ENCODE measurements around the gene GLUD1.
"Not testable (repeated sequence)": the region's sequence is repeated elsewhere in the genome, so short reads cannot be mapped to it uniquely, and the experiment has no call there.

The GLUD1 gene

GRCh38 chr10:87094373-87095235, at the start of gene GLUD1, which contains the start of gene SHLD2:
GLUD1 (minus strand) TSS chr10:87094843; CDS start chr10:87094769, 74 bp downstream.
SHLD2 (plus strand) TSS chr10:87095206; CDS start chr10:87151355, 56,149 bp downstream.
- peak; percentile 98 for DNase-seq (ENCODE audit: low spot score)

GRCh38 chr10:87143109-87143418, 48.4 kb upstream of the GLUD1 start:
- DNase-seq (ENCODE audit: low spot score), result not testable (repeated sequence)

- DNase-seq (ENCODE audit: low spot score), result not testable (repeated sequence)
These were observed 47.8 kb upstream of the GLUD1 start for GRCh38 chr10:87142230-87143108.

- DNase-seq (ENCODE audit: low spot score), result not testable (repeated sequence)
These were observed 42.8 kb upstream of the GLUD1 start for GRCh38 chr10:87137478-87137877.

GRCh38 chr10:87134440-87134839, 39.8 kb upstream of the GLUD1 start:
- DNase-seq (ENCODE audit: low spot score), result not testable (repeated sequence)

GRCh38 chr10:87133936-87134335, 39.3 kb upstream of the GLUD1 start:
- DNase-seq (ENCODE audit: low spot score), result not testable (repeated sequence)

GRCh38 chr10:87132176-87132575, 37.5 kb upstream of the GLUD1 start:
- DNase-seq (ENCODE audit: low spot score), result not testable (repeated sequence)

GRCh38 chr10:87127607-87128156, 33.0 kb upstream of the GLUD1 start:
- not testable (repeated sequence) for DNase-seq (ENCODE audit: low spot score)

GRCh38 chr10:87127048-87127447, 32.4 kb upstream of the GLUD1 start:
- DNase-seq (ENCODE audit: low spot score), result not testable (repeated sequence)

GRCh38 chr10:87123351-87123750, 28.7 kb upstream of the GLUD1 start:
- not testable (repeated sequence) for DNase-seq (ENCODE audit: low spot score)

- not testable (repeated sequence) for DNase-seq (ENCODE audit: low spot score)
These were observed 24.4 kb upstream of the GLUD1 start for GRCh38 chr10:87119029-87119428.

GRCh38 chr10:87118122-87118521, 23.5 kb upstream of the GLUD1 start:
- DNase-seq (ENCODE audit: low spot score), result not testable (repeated sequence)

GRCh38 chr10:87105446-87106124, 10.9 kb upstream of the GLUD1 start:
- no peak for DNase-seq (ENCODE audit: low spot score)

- DNase-seq (ENCODE audit: low spot score), result not testable (repeated sequence)
These were observed 10.1 kb upstream of the GLUD1 start for GRCh38 chr10:87104727-87105126.

- no peak for DNase-seq (ENCODE audit: low spot score)
These were observed 7.4 kb upstream of the GLUD1 start for GRCh38 chr10:87101996-87102395.

GRCh38 chr10:87095236-87095945, 748 bp upstream of the GLUD1 start:
- peak; percentile 90 for DNase-seq (ENCODE audit: low spot score)

- DNase-seq (ENCODE audit: low spot score), result peak; percentile 62
These were observed 841 bp downstream of the GLUD1 start for GRCh38 chr10:87093632-87094372.

- DNase-seq (ENCODE audit: low spot score), result peak; percentile 24
These were observed 1.6 kb downstream of the GLUD1 start for GRCh38 chr10:87092861-87093631.

GRCh38 chr10:87092376-87092860, 2.2 kb downstream of the GLUD1 start:
- DNase-seq (ENCODE audit: low spot score), result no peak
